H7 (cell line): Measurements from ENCODE around the gene OR8J1. TPM values are rescaled to one million over a fixed set of nuclear protein-coding genes. Genes with fewer than 3 reads are reported as not detected.
A peak's percentile ranks its signal among the peaks of the same experiment; 100 is the strongest.
"Not testable (repeated sequence)": the region's sequence is repeated elsewhere in the genome, so short reads cannot be mapped to it uniquely, and the experiment has no call there.

Source experiments
- DNase-seq: peaks from one replicate; pipeline ENCODE4 v3.0.0; 2012
- H3K27me3 ChIP-seq: 2 replicates; pipeline ENCODE4 v1.6.0; 2011; ENCODE audit warnings: mild to moderate bottlenecking, low read length; ENCODE audit not compliant: control insufficient read depth, insufficient read depth
- H3K36me3 ChIP-seq: replicated peaks from 2 replicates; pipeline ENCODE4 v1.5.1; 2011; ENCODE audit warnings: low read length; ENCODE audit not compliant: control insufficient read depth, insufficient read depth
- H3K4me3 ChIP-seq: 2 replicates; pipeline ENCODE4 v1.5.1; 2011; ENCODE audit warnings: low read depth, mild to moderate bottlenecking, control low read depth, low read length, moderate library complexity; ENCODE audit not compliant: insufficient read depth
- total RNA-seq: library from RNA; depleted of rRNA; stranded (reverse); fragments of >200 nt; shearing (Covaris generic); gene quantifications from 2 replicates; pipeline ENCODE4 v1.2.3, GENCODE V29; 2014; rRNA removed

Gene OR8J1
- total RNA-seq = not detected in 2 replicates

DNA sequence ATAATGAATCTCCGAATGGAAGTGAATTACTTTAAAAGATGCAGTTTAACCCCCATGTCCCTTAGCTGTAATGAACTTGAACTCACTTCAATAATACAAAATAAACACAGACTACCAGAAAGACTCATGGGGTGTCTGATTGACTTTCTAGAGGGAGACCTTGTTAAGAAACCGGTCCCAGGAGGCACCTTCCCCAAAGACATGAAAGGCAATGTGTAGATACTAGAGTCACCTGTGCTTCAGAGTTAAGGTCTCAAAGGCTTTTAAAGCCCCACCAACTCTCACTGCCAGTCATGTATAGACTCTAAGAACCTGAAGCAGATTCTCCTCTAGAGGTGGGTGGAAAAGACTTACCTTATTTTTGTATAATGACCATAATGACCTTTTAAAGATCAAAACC is at the start of gene OR8J1:
Gene OR8J1, plus strand, starts transcription at position 301 of the 400 bp plus-strand sequence. CDS start 5,956 bp downstream, outside the sequence.
- H3K27me3 ChIP-seq = no peaks in the 10 kb centered on the region
- no peaks in the 10 kb centered on the region for H3K36me3 ChIP-seq
- DNase-seq = no peak
- H3K4me3 ChIP-seq = no peak within 1 kb of the TSS

DNA sequence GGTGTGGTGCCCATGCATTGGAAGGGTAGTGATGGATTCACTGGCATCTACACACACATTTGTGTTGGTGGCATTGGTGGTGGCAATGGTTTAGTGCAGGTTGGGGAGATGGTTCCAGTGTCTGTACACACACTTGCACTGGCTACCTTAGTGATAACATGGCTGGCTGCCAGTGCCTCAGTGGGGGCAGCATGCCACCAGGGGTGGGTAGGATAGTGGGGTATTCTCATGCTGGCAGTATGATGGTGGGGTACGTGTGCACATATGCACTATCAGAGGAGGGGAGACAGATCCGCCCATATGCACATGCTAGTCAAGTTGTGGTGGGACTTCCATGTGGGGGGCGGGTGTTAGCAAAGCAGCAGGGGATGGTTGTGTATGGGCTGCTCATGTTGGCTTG is 46.3 kb upstream of the OR8J1 start:
- Histone ChIP-seq H3K27me3 (no peaks in the 10 kb centered on the region), H3K4me3 (no peak overlapping the region), H3K36me3 (no peaks in the 10 kb centered on the region)
- DNase-seq = no peak

GRCh38 chr11:56314844-56315243 is 39.2 kb upstream of the OR8J1 start, which contains the start of gene OR8K3:
OR8K3 (plus strand) TSS chr11:56315144; CDS start chr11:56318307, 3,163 bp downstream.
- H3K36me3 ChIP-seq = no peaks in the 10 kb centered on the region
- no peaks in the 10 kb centered on the region for H3K27me3 ChIP-seq
- no peak within 1 kb of the TSS for H3K4me3 ChIP-seq
- DNase-seq = no peak

GRCh38 chr11:56331861-56332491 is 22.1 kb upstream of the OR8J1 start:
- DNase-seq = peak; percentile 24
- no peaks in the 10 kb centered on the region for H3K36me3 ChIP-seq
- H3K27me3 ChIP-seq = no peaks in the 10 kb centered on the region
- H3K4me3 ChIP-seq = no peak overlapping the region

GRCh38 chr11:56333156-56333555 is 20.9 kb upstream of the OR8J1 start:
- no peaks in the 10 kb centered on the region; the same call in 1 of the 2 replicates for H3K36me3 ChIP-seq
- no peak overlapping the region for H3K4me3 ChIP-seq
- no peaks in the 10 kb centered on the region for H3K27me3 ChIP-seq
- no peak for DNase-seq

DNA sequence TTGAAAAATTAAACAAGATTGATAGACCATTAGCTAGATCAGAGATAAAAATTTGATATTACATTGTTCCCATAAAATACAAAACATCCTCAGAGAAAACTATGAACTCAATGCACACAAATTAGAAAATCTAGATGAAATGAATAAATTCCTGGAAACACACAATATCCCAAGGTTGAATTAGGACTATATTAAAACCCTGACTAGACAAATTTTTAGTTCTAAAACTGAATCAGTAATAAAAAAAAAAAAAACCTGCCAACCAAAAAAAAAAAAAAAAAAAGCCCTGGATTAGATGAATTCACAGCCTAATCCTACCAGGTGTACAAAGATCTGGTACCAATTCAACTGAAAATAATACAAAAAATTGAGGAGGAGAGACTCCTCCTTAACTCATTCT is 13.8 kb upstream of the OR8J1 start:
- Histone ChIP-seq H3K36me3 (no peaks in the 10 kb centered on the region; the same call in 1 of the 2 replicates), H3K27me3 (no peaks in the 10 kb centered on the region), H3K4me3 (no peak overlapping the region)
- no peak for DNase-seq

DNA sequence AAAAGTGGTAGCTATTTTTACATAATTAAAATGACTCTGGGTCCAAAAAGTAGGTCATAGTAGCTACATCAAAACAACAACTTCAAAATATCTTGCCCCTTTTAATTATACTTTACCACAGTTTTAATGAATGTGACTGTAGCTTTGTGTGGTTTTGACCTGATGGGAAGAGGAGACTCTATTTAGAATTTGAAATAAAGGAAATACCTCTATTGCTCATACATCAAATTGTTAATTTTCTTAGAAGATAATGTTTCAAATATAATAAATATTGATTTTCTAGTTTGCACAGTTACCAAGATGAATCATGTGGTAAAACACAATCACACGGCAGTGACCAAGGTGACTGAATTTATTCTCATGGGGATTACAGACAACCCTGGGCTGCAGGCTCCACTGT is 8.4 kb upstream of the OR8J1 start, which contains the start of gene OR8K1:
Gene OR8K1, plus strand, starts transcription at position 301 of the 400 bp plus-strand sequence. Its CDS starts 0 bp downstream, at position 301.
- no peaks in the 10 kb centered on the region for H3K27me3 ChIP-seq

GRCh38 chr11:56375324-56375723 is 21.2 kb downstream of the OR8J1 start, which contains the start of gene OR8U1:
OR8U1 (plus strand) TSS chr11:56375624; CDS start chr11:56375624, 0 bp downstream.
- Histone ChIP-seq H3K27me3 (no peaks in the 10 kb centered on the region), H3K4me3 (no peak within 1 kb of the TSS), H3K36me3 (no peaks in the 10 kb centered on the region)
- DNase-seq = no peak

More for the DNA sequence above, 8.4 kb upstream of the OR8J1 start, which contains the start of gene OR8K1:
- no peaks in the 10 kb centered on the region for H3K36me3 ChIP-seq
- DNase-seq = no peak
- no peak within 1 kb of the TSS for H3K4me3 ChIP-seq

DNA sequence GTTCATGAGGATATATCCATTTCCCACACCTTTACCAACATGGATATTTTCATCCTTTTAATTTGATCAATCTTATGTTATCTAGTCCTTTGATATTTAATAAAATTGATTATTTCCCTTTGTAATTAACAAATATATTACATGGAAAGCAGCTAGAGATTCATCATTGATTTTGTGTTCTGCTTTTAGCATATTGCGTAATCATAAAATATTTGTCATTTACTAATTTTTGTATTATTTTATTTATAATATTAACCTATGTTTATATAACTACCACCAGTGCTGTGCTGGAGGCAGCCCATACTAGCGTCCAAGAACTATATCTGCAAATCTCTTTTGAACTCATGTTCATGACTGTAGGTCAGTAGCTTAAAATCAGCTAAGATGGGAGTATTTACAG is 26.0 kb downstream of the OR8J1 start:
- H3K27me3 ChIP-seq = no peaks in the 10 kb centered on the region
- no peak for DNase-seq
- H3K36me3 ChIP-seq = no peaks in the 10 kb centered on the region
- H3K4me3 ChIP-seq = no peak overlapping the region

DNA sequence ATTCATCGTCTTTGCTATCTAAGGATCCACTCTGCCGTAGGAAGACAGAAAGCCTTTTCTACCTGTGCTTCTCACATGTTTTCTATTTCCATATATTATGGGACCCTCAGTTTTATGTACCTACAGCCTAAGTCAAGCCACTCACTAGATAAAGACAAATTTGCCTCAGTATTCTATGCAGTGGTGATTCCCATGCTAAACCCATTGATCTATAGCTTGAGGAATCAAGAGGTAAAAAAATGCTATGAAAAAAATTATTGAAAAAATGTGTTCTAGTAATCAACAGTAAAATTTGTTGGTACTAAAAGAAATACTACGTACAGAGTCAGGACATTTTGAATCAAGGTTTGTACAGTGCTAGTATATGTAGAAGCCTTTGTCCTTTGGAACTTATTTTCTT is 40.3 kb downstream of the OR8J1 start:
- Histone ChIP-seq H3K4me3 (no peak overlapping the region), H3K27me3 (no peaks in the 10 kb centered on the region), H3K36me3 (no peaks in the 10 kb centered on the region)
- no peak for DNase-seq

DNA sequence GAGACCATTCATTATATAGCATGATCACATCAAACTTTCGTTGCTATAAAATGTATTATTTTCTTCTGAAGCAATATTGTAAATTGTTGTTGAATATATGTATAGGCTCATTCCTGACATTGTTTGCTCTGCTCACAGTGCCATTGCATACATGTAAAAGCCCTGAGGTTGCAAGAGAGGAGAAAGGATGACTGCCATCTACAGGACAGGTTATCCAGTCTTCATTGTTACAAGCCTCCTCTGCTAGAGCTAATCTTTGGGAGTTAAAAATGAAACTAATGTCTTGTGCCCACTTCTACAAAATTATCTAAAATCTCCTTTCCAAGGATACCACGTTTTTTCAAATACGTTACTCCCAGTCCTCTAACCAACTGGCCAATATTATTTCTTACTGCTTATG is 42.0 kb downstream of the OR8J1 start:
- no peaks in the 10 kb centered on the region for H3K36me3 ChIP-seq
- H3K27me3 ChIP-seq = no peaks in the 10 kb centered on the region
- H3K4me3 ChIP-seq = no peak overlapping the region
- DNase-seq = peak; percentile 16

GRCh38 chr11:56401858-56402461 is 47.9 kb downstream of the OR8J1 start:
- H3K36me3 ChIP-seq, DNase-seq, H3K27me3 ChIP-seq, H3K4me3 ChIP-seq: not testable (repeated sequence)

DNA sequence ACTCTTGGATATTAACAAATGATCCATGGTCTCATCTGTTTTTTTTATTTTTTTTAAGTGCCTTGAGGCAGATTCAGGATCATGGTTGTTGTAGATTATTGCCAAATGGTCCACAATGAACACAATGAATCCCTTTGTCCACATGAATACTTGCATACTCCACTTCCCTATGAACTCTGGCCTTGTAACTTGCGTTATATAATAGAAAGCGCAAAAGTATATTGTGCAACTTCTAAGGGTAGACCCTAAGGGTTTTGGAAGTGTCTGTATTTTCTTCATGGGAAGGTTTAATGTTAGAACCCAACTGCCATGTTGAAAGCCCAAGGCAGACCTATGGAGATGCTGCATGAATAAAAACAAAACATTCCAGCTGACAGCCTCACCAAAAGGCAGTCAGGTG is 50.3 kb downstream of the OR8J1 start:
- no peak for DNase-seq
- Histone ChIP-seq H3K27me3 (no peaks in the 10 kb centered on the region), H3K36me3 (no peaks in the 10 kb centered on the region)

DNA sequence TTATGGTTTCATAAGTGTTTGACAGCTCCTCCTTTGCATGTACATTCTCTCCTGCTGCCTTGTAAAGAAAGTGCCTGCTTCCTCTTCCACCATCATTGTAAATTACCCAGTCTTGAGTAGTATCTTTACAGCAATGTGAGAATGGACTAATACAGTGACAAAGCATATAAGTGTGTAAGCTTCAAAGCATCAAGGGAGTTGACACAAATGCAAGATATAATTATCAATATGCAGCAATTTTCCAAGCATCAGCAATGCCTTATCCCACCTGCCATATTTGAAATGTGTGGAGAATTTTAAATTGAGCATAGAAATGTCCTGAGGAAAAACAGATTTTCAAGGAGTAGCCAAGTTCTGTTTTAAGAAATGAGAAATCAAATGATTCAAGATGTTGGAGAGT is 56.7 kb downstream of the OR8J1 start:
- Histone ChIP-seq H3K27me3 (no peaks in the 10 kb centered on the region), H3K4me3 (no peak overlapping the region)

More for the DNA sequence above, 50.3 kb downstream of the OR8J1 start:
- H3K4me3 ChIP-seq = no peak overlapping the region

More for the DNA sequence above, 56.7 kb downstream of the OR8J1 start:
- DNase-seq = no peak
- no peaks in the 10 kb centered on the region for H3K36me3 ChIP-seq
